GM21825 (cell line): ENCODE measurements around the gene RIN1.

Experiments
- ATAC-seq: cut with Tn5 transposase; IDR thresholded peaks from one replicate; pipeline ENCODE4 v1.9.1; 2021; ENCODE audit warnings: mild to moderate bottlenecking, moderate library complexity; ENCODE audit not compliant: unreplicated experiment

RIN1 gene

DNA sequence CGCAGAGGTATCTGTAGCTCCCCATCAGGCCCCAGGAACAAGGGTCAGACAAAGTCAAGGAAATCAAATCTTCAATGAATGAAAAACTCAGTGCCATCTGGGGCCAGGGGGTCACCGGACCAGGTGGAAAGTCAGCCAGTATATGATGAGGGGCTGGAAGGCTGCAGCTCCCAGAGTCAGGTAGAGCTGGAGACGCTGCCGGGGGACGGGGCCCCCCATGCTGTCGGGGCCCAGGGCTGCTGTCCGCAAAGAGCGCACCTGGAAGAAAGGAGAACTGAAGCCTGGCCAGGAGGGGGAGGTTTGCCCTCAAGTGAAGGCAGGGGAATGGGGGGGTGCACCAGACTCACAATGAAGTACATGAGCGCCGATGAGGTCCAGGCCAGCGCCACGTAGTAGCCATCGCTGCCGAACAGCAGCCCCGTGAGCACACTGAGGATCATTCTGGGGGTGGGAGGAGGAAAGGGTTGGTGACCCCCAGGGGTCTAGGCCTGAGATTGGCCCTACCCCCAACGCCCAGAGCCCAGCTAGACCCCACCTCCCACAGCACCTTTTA lies 51.6 kb downstream of the RIN1 start:
- no peak for ATAC-seq

DNA sequence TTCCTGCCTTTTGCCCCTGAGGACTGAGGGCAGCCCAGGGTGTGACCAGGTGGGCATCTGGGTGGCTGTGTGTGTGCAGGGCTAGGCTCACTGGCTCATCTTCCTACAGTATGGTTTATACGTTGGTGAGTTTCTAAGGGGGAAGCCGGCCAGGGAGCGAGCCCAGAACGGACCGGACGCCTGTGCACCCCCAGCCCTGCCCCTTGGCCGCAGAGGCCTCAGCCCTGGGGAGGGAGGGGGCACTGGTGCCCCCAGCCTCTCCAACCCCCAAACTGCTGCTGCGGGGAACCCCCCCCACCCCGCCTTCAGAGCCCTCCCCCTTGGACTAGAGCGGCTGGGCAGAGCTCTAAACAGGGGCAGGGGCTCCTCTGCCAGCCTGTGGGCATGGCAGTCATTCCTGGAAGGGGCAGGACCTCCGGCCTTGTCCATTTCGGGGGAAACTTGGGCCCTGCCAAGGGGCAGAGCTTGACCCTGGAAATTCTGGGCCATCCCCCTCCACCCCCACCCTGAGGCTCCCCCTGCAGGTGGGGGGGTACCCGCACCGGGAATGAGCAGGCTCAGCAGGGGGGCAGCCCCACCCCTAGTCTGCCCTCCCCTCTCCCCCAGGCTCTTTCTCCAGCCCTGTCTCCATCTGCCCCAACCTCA lies 52.7 kb downstream of the RIN1 start:
- no peak for ATAC-seq

GRCh38 chr11:66282468-66283455 lies 53.5 kb downstream of the RIN1 start:
- ATAC-seq = peak; percentile 54
